Stimulated activated CD8-positive, alpha-beta memory T cell treated with anti-CD3 and anti-CD28 coated beads, Interleukin-4, amount 100 ng/mL, for 4 hours (primary cell): Measurements from ENCODE around the gene MEX3D.

ENCODE experiments used
- DNase-seq, 2 donors: peaks; one replicate each; pipeline ENCODE4 v3.0.0-alpha.2; 2020; ENCODE audit warnings: low read depth in 2 of 2, low spot score in 1 of 2

The MEX3D gene

GRCh38 chr19:1505012-1505411, 63.1 kb downstream of the MEX3D start:
- no peak for DNase-seq
